K562 (cell line): ENCODE results near the gene UGT1A9. TPM values are rescaled to one million over a fixed set of nuclear protein-coding genes. Genes with fewer than 3 reads are reported as not detected.

ENCODE experiments used
- ATAC-seq: fragments of 200-7000 bp; cut with Tn5 transposase; 3 replicates; pipeline ENCODE4 v1.9.1; 2020; ENCODE audit warnings: moderate library complexity
- BruUV-seq: library from RNA; stranded (reverse); fragments of 400-500 nt; replicated peaks from 2 replicates; lab custom pipeline; 2021; lab: Mats Ljungman, UMichigan
- CTCF ChIA-PET: fragments of 300-600 bp; formaldehyde crosslinking; extraction: SDS; loops from one replicate; lab custom pipeline; 2021; ENCODE audit warnings: low intra/inter-chr PET ratio; lab: Yijun Ruan, JAX
- POLR2A ChIA-PET: fragments of 300-600, 350-650 bp; sonication (Branson Sonifier 250); formaldehyde crosslinking; extraction: SDS; loops from one replicate; lab custom pipeline; 2021; ENCODE audit warnings: antibody characterized with exemption, inconsistent platforms; lab: Yijun Ruan, JAX
- DNase-seq, 4 experiments: peaks; one replicate each; pipeline versions ENCODE4 v3.0.0 to v3.0.0-alpha.2; 2011 to 2018; ENCODE audit warnings: low spot score in 3 of 4, mixed read lengths in 3 of 4; ENCODE audit errors: extremely low read depth in 1 of 4
- FAIRE-seq: peaks from 2 replicates; lab custom pipeline; 2011; peaks lifted over from hg19 to GRCh38; lab: Jason Lieb, UNC
- H2AFZ ChIP-seq: 2 replicates; pipeline ENCODE4 v1.6.0; 2011; ENCODE audit warnings: low read depth, low read length, control low read depth, inconsistent platforms
- H3K27ac ChIP-seq: fragments of 200-600 bp; 3 replicates; pipeline ENCODE4 v1.8.0; 2011; ENCODE audit warnings: low read depth, mild to moderate bottlenecking, control low read depth, inconsistent platforms, low read length, moderate library complexity, mixed read lengths; ENCODE audit errors: extremely low read depth
- H3K27me3 ChIP-seq, 2 experiments: fragments of 300-600 bp in 1 of 2; 2 replicates in 1 of 2; 3 replicates in 1 of 2; pipeline versions ENCODE4 v1.6.0 to v1.8.0; 2011; ENCODE audit warnings: inconsistent platforms in 2 of 2, low read length in 2 of 2, mild to moderate bottlenecking in 1 of 2, mixed read lengths in 1 of 2, moderate library complexity in 1 of 2; ENCODE audit not compliant: control insufficient read depth in 2 of 2, insufficient read depth in 2 of 2
- H3K36me3 ChIP-seq: fragments of 300-600 bp; 3 replicates; pipeline ENCODE4 v1.8.0; 2011; ENCODE audit warnings: mild to moderate bottlenecking, low read length, inconsistent platforms; ENCODE audit not compliant: control insufficient read depth, insufficient read depth
- H3K4me1 ChIP-seq, 2 experiments: fragments of 200-600 bp in 1 of 2; replicated peaks in 1 of 2; 2 replicates in 1 of 2; 3 replicates in 1 of 2; pipeline versions ENCODE4 v1.5.1 to v1.8.0; 2011; ENCODE audit warnings: inconsistent platforms in 2 of 2, low read length in 2 of 2, mild to moderate bottlenecking in 1 of 2, mixed read lengths in 1 of 2, moderate library complexity in 1 of 2; ENCODE audit not compliant: control insufficient read depth in 2 of 2, insufficient read depth in 2 of 2
- H3K4me2 ChIP-seq: 2 replicates; pipeline ENCODE4 v1.6.1; 2011; ENCODE audit warnings: low read length, control low read depth, inconsistent platforms, mixed read lengths; ENCODE audit not compliant: insufficient read depth
- H3K4me3 ChIP-seq: fragments of 200-600 bp; sonication (generic), shearing (Covaris generic); 2 replicates; pipeline ENCODE4 v1.5.1; 2016; ENCODE audit warnings: control low read depth, inconsistent platforms
- H3K79me2 ChIP-seq: fragments of 200-600 bp; 3 replicates; pipeline ENCODE4 v1.8.0; 2011; ENCODE audit warnings: low read length, inconsistent platforms; ENCODE audit not compliant: control insufficient read depth, insufficient read depth
- H3K9ac ChIP-seq, 2 experiments: 2 replicates each; pipeline versions ENCODE4 v1.6.0 to v1.6.1; 2011; ENCODE audit warnings: low read depth in 2 of 2, low read length in 2 of 2, control low read depth in 1 of 2, inconsistent platforms in 1 of 2, mild to moderate bottlenecking in 1 of 2, mixed read lengths in 1 of 2; ENCODE audit not compliant: insufficient read depth in 1 of 2
- H3K9me1 ChIP-seq: one replicate; pipeline ENCODE4 v1.6.0; 2011; ENCODE audit warnings: inconsistent platforms, mild to moderate bottlenecking, low read length, moderate library complexity; ENCODE audit not compliant: control insufficient read depth, insufficient read depth
- H3K9me3 ChIP-seq: replicated peaks from 2 replicates; pipeline ENCODE4 v1.5.1; 2011; ENCODE audit warnings: low read depth, low read length, inconsistent platforms; ENCODE audit not compliant: control insufficient read depth, insufficient read depth
- H4K20me1 ChIP-seq: replicated peaks from 2 replicates; pipeline ENCODE4 v1.6.1; 2011; ENCODE audit warnings: low read length, inconsistent platforms, mixed read lengths; ENCODE audit not compliant: control insufficient read depth, insufficient read depth
- ELF2 ChIP-seq: fragments of 250-450 bp; sonication (Bioruptor Pico); IDR thresholded peaks from 2 replicates; pipeline ENCODE4 v1.5.0; 2021; ENCODE audit warnings: mild to moderate bottlenecking
- NFATC3 ChIP-seq: fragments of 450-650 bp; IDR thresholded peaks from 2 replicates; pipeline ENCODE4 v1.6.1; 2017; ENCODE audit warnings: mild to moderate bottlenecking
- NR2F6 ChIP-seq: fragments of 450-650 bp; formaldehyde crosslinking; IDR thresholded peaks from 2 replicates; pipeline ENCODE4 v1.4.0; 2020; ENCODE audit warnings: mild to moderate bottlenecking
- POLR3A ChIP-seq: IDR thresholded peaks from 2 replicates; pipeline ENCODE4 v1.6.1; 2011; ENCODE audit warnings: borderline replicate concordance, mild to moderate bottlenecking, moderate library complexity; ENCODE audit not compliant: insufficient read length, insufficient read depth; ENCODE audit errors: extremely low read depth
- SAFB ChIP-seq: fragments of 200-400 bp; formaldehyde crosslinking; IDR thresholded peaks from 2 replicates; pipeline ENCODE4 v1.6.1; 2017; ENCODE audit warnings: low read depth, low read length, borderline replicate concordance
- SRF ChIP-seq, 2 experiments: fragments of 250-450, 450-650 bp in 1 of 2; sonication (Bioruptor Pico) in 1 of 2; sonication (generic) in 1 of 2; formaldehyde crosslinking; IDR thresholded peaks; 2 replicates each; pipeline versions ENCODE4 v1.5.0 to v1.5.1; 2020 to 2022; ENCODE audit warnings: mild to moderate bottlenecking in 1 of 2, missing genetic modification reagents in 1 of 2
- STAT5B ChIP-seq: fragments of 250-450 bp; sonication (Bioruptor Pico); IDR thresholded peaks from 2 replicates; pipeline ENCODE4 v1.8.0; 2021; ENCODE audit warnings: mild to moderate bottlenecking, inconsistent platforms
- TFE3 ChIP-seq: fragments of 450-650 bp; formaldehyde crosslinking; IDR thresholded peaks from 2 replicates; pipeline ENCODE4 v1.4.0; 2020; ENCODE audit warnings: mild to moderate bottlenecking, mixed read lengths
- ZNF407 ChIP-seq: fragments of 450-650 bp; IDR thresholded peaks from 2 replicates; pipeline ENCODE4 v1.6.1; 2016; ENCODE audit warnings: low read depth
- ZNF445 ChIP-seq: fragments of 250-450 bp; sonication (Bioruptor Pico); IDR thresholded peaks from 2 replicates; pipeline ENCODE4 v1.4.0; 2020; ENCODE audit warnings: low read depth, mild to moderate bottlenecking, moderate library complexity
- ZNF668 ChIP-seq: fragments of 250-450 bp; sonication (Bioruptor Pico); IDR thresholded peaks from 2 replicates; pipeline ENCODE4 v1.8.0; 2022; ENCODE audit warnings: mild to moderate bottlenecking, inconsistent platforms
- ZNF75A ChIP-seq: fragments of 450-650 bp; formaldehyde crosslinking; IDR thresholded peaks from 2 replicates; pipeline ENCODE4 v1.4.0; 2020; ENCODE audit warnings: mild to moderate bottlenecking
- WGBS: fragments of 100-300 bp; shearing (Covaris generic); methylation state at CpG from one replicate; pipeline ENCODE4 v1.1.6; 2016; ENCODE audit warnings: low coverage, mixed read lengths; ENCODE audit not compliant: insufficient coverage; ENCODE audit errors: missing lambda C conversion rate; 5-methylcytosine and 5-hydroxymethylcytosine counted together
- in situ Hi-C: fragments of 300-500 bp; cut with MboI; formaldehyde crosslinking; loops from 4 replicates; pipeline ENCODE4 v1.15.0; 2018; ENCODE audit warnings: inconsistent platforms, mixed read lengths
- intact Hi-C: fragments of 100-400 bp; cut with micrococcal nuclease; formaldehyde crosslinking; loops from 2 replicates; pipeline ENCODE4 v1.14.2; 2022
- polyA plus RNA-seq, 8 experiments: library from polyadenylated mRNA; depleted of rRNA in 4 of 8; stranded (reverse) in 5 of 8; unstranded in 3 of 8; fragments of >200 nt; fragmentation: Nextera tagmentation in 2 of 8; fragmentation: Illumina TruSeq in 1 of 8; extraction: Ambion mirVana in 2 of 8; extraction: Trizol in 1 of 8; gene quantifications; 2 replicates each; pipeline versions ENCODE4 v1.2.1 to v1.2.3, GENCODE V29; 2011 to 2014; ENCODE audit warnings: inconsistent platforms in 1 of 8, missing spikeins in 1 of 8
- total RNA-seq, 7 experiments: library from RNA; depleted of rRNA in 6 of 7; stranded (reverse); fragments of >200 nt in 6 of 7; fragmentation: Illumina TruSeq in 2 of 7; extraction: Trizol in 2 of 7; gene quantifications; 2 replicates each; pipeline versions ENCODE4 v1.2.1 to v1.2.3, GENCODE V29; 2011 to 2021; ENCODE audit warnings: low replicate concordance in 1 of 7

The UGT1A9 gene
- total and polyA plus RNA-seq, 9 of the 15 experiments (the other 6 are each of a cell fraction or from before 2014, with no cell fraction given) = 0.09 TPM; not detected in 8

DNA sequence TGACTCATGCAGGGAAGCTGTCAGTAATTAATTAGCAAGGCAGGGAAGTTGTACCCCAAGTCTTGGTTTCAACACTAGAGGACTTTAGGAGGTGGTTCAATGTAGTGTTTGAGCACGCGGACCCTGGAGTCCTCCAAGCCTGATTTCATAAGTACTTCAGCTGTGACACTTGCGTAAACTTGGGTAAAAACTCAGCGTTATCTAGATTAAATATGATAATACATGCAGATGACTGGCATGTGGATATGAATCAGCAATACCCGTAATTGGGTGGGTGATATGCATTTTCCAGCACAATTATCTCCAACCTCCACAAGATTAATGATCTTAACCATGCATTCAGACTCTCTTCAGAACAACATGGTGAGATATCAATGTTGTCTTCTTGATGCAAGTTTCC is 15.2 kb downstream of the UGT1A9 start (continued):
- TF ChIP-seq SAFB = no peak
- TF ChIP-seq ZNF445 (CRISPR knock-in tag) = no peak
- TF ChIP-seq ELF2 (CRISPR knock-in tag) = no peak
- no peak for TF ChIP-seq POLR3A

DNA sequence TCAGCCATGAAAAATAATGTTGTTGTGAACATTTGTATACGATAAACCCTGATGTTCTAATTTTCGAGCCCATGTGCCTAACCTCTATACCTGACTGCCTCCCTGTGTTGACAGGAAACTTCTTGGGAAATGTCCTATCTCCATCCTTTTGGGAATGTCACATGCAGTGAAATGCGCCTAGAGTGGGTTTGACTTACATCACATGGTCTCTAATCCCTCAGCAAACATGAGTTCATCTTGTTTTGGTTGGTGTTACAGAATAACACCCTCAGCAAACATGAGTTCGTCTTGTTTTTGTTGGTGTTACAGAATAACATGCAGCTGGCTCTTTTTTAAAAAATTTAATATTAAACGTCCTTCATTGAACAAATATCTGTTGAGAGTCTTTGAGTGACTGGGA is 16.6 kb downstream of the UGT1A9 start:
- CTCF ChIA-PET = interaction anchor here (0.6 kb wide), 1 partner anchor 102 kb away, joined by 4 read pairs; no protein-coding TSS in a partner anchor
- no peaks in the 10 kb centered on the region for H3K4me1 ChIP-seq
- no peaks in the 10 kb centered on the region for H3K9me1 ChIP-seq
- no peaks in the 10 kb centered on the region; the same call in 1 of the 2 replicates for H4K20me1 ChIP-seq
- POLR2A ChIA-PET = no interaction called here
- in situ Hi-C loops = no loop called here
- BruUV-seq = no TSS peak
- FAIRE-seq (no peak), ATAC-seq (no peak), DNase-seq (no peak)
- no peak overlapping the region for H3K4me3 ChIP-seq
- no peaks in the 10 kb centered on the region for H3K9me3 ChIP-seq
- no peak overlapping the region for H3K27ac ChIP-seq
- no peak overlapping the region for H3K9ac ChIP-seq
- H3K27me3 ChIP-seq = peaks cover 0 to 8% of the 10 kb centered on the region in 2 experiments; a peak in 3 of 5 replicates
- no peaks in the 10 kb centered on the region for H3K79me2 ChIP-seq
- no peaks in the 10 kb centered on the region for H3K36me3 ChIP-seq
- H3K4me2 ChIP-seq = no peak overlapping the region
- WGBS = 4% methylated on average over 5 of the region's 5 CpGs
- intact Hi-C loops = no loop called here
- H2AFZ ChIP-seq = no peak overlapping the region
- no peak for TF ChIP-seq NR2F6 (CRISPR knock-in tag)
- no peak for TF ChIP-seq TFE3 (CRISPR knock-in tag)
- TF ChIP-seq NFATC3 = no peak
- no peak for TF ChIP-seq SRF (CRISPR knock-in tag; IDR thresholded peaks at IDR 0.05)
- no peak for TF ChIP-seq ZNF407
- TF ChIP-seq ZNF75A (CRISPR knock-in tag) = no peak
- TF ChIP-seq STAT5B (CRISPR knock-in tag) = no peak
- TF ChIP-seq ZNF668 (CRISPR knock-in tag) = no peak
